ENCODE data around the gene CHST9.
"Not testable (repeated sequence)": the region's sequence is repeated elsewhere in the genome, so short reads cannot be mapped to it uniquely, and the experiment has no call there.

CHST9 gene

GRCh38 chr18:26928670-26929313, 256.3 kb downstream of the CHST9 start:
- DNase-seq (ENCODE audit: low read depth in 2 of 2): no peak

GRCh38 chr18:26927822-26928221, 257.3 kb downstream of the CHST9 start:
- DNase-seq (ENCODE audit: low read depth in 2 of 2): not testable (repeated sequence)

DNA sequence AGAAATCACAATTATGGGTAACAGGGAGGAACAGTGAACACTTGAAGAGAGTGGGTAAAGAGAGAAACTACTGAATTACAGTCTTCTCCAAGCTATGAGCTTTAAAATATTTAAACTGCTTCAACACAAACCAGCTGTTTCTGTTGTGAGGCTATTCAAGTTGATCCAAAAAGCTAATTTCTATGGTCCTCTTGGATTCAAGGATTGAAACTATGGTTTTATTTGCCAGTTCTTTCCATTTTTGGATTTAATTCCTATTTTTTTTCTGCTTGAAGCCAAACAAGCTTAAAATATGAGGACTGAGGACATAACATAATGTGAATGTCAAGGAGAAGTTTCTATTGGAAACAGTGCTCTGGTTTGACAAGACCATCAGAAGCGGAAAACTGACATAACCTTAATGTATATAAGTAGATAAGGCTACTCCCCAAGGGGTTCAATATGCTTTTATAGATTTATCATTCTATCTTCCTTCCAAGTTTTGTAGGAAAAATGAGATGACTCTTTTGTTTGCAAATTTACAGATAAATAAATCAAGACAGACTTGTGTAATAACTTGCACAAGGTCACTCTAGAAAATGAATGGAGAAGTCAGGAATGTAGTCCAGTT, 258.9 kb downstream of the CHST9 start:
- no peak for DNase-seq (ENCODE audit: low read depth in 2 of 2)

- DNase-seq (ENCODE audit: low read depth in 2 of 2): no peak
Observed at GRCh38 chr18:26925313-26925712, 259.8 kb downstream of the CHST9 start.

DNA sequence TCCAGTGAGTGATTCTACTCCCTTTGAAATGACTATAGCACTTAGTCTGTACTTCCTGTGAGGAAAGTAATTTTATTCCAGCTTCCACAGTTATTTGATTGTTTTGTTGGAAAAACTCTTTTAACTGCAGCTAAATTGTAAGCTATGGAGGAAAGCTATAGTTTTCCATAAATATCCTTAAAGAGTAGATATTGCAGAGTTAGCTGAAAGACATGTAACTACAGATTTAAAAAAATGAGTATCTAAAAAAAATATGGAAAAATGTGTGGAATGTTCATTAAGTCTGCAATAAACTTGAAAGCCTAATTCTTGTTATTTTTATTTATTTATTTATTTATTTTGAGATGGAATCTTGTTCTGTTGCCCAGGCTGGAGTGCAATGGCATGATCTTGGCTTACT, 262.8 kb downstream of the CHST9 start:
- no peak for DNase-seq (ENCODE audit: low read depth in 2 of 2)

- DNase-seq (ENCODE audit: low read depth in 2 of 2): no peak
Observed at GRCh38 chr18:26920644-26921043, 264.5 kb downstream of the CHST9 start.

- DNase-seq (ENCODE audit: low read depth in 2 of 2): no peak
Observed at GRCh38 chr18:26919627-26920026, 265.5 kb downstream of the CHST9 start.

GRCh38 chr18:26919201-26919600, 265.9 kb downstream of the CHST9 start:
- no peak for DNase-seq (ENCODE audit: low read depth in 2 of 2)

- no peak for DNase-seq (ENCODE audit: low read depth in 2 of 2)
Observed at GRCh38 chr18:26911840-26912239, 273.3 kb downstream of the CHST9 start.

GRCh38 chr18:26909599-26910290, 275.4 kb downstream of the CHST9 start:
- no peak for DNase-seq (ENCODE audit: low read depth in 2 of 2)

DNA sequence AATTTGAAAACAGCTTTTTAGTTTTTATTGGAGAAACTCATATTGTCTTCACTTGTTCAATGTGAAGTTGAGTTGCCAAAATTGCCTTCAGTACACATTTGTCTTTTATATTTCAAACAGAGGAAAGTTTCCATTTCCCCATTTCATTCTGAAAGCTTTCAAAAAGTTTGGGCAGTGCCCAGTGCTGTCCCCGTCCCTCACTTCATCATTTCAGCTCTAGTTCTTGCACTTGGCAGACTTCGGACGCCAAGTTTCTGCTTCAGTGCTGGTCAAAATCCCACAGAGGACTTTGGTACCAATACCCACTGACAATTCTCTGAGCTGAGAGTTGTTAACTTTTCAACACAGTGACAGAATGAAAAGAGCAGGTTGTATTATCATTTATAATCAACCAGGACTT, 276.2 kb downstream of the CHST9 start:
- no peak for DNase-seq (ENCODE audit: low read depth in 2 of 2)

GRCh38 chr18:26902291-26902690, 282.8 kb downstream of the CHST9 start:
- DNase-seq (ENCODE audit: low read depth in 2 of 2): no peak

GRCh38 chr18:26901020-26901419, 284.1 kb downstream of the CHST9 start:
- DNase-seq (ENCODE audit: low read depth in 2 of 2): no peak

GRCh38 chr18:26894426-26894825, 290.7 kb downstream of the CHST9 start:
- DNase-seq (ENCODE audit: low read depth in 2 of 2): no peak

DNA sequence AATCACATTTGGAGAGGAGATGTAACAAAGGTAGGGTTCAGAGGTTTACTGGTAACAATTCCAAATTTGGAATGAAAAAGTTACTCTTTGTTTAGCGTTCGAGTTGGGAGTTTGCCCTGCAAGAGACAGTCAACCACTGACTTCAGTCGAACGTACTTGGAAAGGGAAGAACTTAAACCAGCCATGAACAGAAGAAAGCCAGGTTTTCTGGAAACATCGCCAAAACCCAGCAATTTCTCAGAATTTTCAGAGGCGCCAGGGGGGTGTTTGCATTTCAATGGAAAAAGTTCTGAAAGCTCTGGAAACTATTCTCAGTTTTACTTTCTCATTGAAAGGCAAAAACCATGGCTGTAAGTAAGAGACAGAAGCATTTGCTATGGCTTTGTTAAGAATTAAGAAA, 291.1 kb downstream of the CHST9 start:
- no peak for DNase-seq (ENCODE audit: low read depth in 2 of 2)

DNA sequence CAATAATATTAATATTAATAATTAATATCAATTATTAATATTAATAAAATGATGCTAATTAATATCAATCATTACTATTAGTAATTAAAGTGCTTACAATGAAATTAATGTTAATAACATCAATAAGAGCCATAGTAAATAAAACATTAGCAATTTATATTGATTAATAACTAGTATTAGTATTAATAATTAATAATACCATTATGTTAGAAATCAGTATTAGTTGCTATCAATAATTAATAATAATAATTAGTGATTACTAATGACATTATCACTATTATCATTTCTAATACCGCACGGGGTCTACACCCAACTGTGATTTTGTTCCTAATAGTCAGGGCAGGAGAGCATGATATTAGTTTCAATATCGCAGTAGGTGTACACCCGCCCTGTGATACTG, 296.8 kb downstream of the CHST9 start:
- no peak for DNase-seq (ENCODE audit: low read depth in 2 of 2)

GRCh38 chr18:26875040-26875654, 310.0 kb downstream of the CHST9 start:
- no peak for DNase-seq (ENCODE audit: low read depth in 2 of 2)

GRCh38 chr18:26874283-26874682, 310.8 kb downstream of the CHST9 start:
- no peak for DNase-seq (ENCODE audit: low read depth in 2 of 2)

DNA sequence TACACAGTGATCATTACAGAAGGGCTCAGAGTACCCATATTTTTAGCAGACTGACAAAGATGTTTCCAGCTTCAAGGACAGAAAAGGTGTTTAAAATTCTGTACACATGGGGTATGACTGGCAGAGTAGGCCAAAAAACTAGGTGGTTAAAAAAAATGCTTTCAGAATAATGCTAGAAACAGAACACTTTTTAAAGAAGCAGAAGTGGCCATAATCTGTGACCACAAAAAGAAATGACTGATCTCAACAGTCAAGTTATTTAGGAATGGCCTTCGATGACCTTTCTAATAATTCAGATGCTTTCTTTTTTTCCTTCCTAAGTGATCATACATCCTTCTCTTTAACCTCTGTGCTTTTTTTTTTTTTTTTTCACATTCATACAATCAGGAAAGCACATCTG, 315.5 kb downstream of the CHST9 start:
- DNase-seq (ENCODE audit: low read depth in 2 of 2): no peak

- no peak for DNase-seq (ENCODE audit: low read depth in 2 of 2)
Observed at GRCh38 chr18:26868968-26869586, 316.0 kb downstream of the CHST9 start.

GRCh38 chr18:26867471-26867870, 317.6 kb downstream of the CHST9 start:
- DNase-seq (ENCODE audit: low read depth in 2 of 2): no peak

DNA sequence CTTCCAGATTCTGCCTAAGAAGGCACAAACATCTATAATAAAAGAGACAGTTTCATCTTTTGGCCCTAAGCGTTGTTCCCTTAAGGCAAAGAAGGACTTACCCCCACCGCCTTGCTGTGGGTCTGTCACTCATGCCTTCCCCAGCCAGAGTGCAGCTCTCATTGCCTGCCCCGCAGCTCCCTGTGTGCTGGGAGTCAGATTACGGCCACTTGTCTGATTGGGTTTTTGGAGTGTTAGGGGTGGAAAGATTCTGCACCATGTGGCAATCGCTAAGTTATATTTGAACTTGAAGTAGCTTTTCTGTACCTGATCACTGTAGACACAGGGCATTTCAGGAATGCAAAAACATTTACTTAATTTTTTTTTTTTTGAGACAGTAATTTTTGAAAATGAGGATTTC, 319.6 kb downstream of the CHST9 start, which contains the start of gene AQP4:
TSS of gene AQP4 (minus strand) at position 151 of the 400 bp plus-strand sequence. CDS start at position 133, 18 bp downstream.
- no peak for DNase-seq (ENCODE audit: low read depth in 2 of 2)

All from stimulated activated CD8-positive, alpha-beta memory T cell treated with anti-CD3 and anti-CD28 coated beads, Interleukin-15, amount 100 ng/mL, for 4 hours (primary cell).